ENCODE results near the gene GPN3. TPM values are rescaled to one million over a fixed set of nuclear protein-coding genes. Genes with fewer than 3 reads are reported as not detected.

The GPN3 gene
- total RNA-seq, 1 experiment from 2014 or later = 28.5 TPM

- TF ChIP-seq CTCF (conservative IDR thresholded peaks at IDR 0.05) = no peak
- TF ChIP-seq EZH2 (IDR thresholded peaks at IDR 0.05; ENCODE audit: low read depth) = no peak
- Histone ChIP-seq H3K9me2 (ENCODE audit: insufficient read depth) (no peaks in the 10 kb centered on the region), H3K27ac (peak overlapping the region; percentile 88), H3K9me3 (ENCODE audit: insufficient read depth, low read depth) (no peaks in the 10 kb centered on the region), H3F3A (ENCODE audit: insufficient read depth, low read depth) (peaks cover 8% of the 10 kb centered on the region), H3K27me3 (ENCODE audit: insufficient read depth, low read depth) (no peaks in the 10 kb centered on the region), H4K20me1 (ENCODE audit: insufficient read depth) (no peaks in the 10 kb centered on the region), H3K79me2 (ENCODE audit: low read depth) (peaks cover 43% of the 10 kb centered on the region), H3K4me1 (replicated peaks; ENCODE audit: insufficient read depth) (peaks cover 11% of the 10 kb centered on the region), H3K4me3 (peak overlapping the region; percentile 91), H3K36me3 (ENCODE audit: low read depth) (0 out of 2 replicates have a peak, but pooled peaks cover 14% of the 10 kb centered on the region), H2AFZ (peak overlapping the region; percentile 100), H3K4me2 (peak overlapping the region; percentile 86)
- intact Hi-C loops (cut with micrococcal nuclease; ENCODE audit: unreplicated experiment) = loop anchor here (1.0 kb wide), 1 partner anchor 27 kb away; no protein-coding TSS in a partner anchor
- BruUV-seq (replicated peaks) = TSS peak; percentile 91
- CTCF ChIA-PET = interaction anchor here (0.6 kb wide), 2 partner anchors 304 to 518 kb away, joined by 6 to 14 read pairs; no protein-coding TSS in a partner anchor
- POLR2A ChIA-PET (ENCODE audit: unreplicated experiment) = interaction anchor here (0.6 kb wide), 1 partner anchor 345 kb away, joined by 4 read pairs; no protein-coding TSS in a partner anchor
- DNase-seq = peak; percentile 65 to 71
Observed at GRCh38 chr12:110403976-110404682, 63.9 kb downstream of the GPN3 start.

DNA sequence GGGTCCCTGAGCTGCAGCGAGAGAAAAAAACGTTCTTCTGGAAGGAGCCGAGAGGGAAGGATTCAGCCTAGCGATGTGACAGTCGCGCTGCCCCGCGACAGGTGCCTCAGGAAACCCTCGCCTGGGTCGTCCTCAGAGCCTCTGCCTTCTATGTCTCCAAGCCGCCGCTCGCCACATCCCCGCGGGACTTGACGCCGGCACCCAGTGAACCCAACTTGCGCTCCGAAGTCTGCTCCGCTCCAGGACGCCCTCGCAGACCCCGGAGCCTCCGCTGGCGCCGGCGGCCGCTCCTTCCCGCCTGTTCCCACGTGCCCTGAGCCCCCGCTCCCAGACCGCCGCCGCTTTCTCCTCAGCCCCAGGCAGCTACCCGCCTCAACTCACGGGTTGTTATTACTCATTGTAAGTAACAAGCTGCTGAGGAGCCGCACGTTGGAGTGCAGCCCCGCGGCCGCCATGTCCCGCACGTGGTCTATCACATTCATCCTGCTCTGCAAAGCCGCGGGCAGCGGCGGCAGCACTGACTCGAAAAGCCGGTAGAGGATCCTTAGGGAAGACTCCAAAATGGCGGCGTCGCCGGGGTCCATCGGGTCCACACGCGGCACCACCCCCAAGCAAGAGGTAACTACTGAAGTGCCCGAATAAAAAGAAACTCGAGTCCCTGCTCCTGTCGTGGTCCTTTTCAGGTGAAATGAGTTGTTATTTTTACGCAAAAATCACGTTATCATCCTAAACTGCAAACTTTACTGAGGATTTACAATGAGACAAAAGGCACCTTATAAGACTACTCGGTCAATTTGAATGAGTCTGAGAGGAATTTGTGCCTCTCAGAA is 64.7 kb downstream of the GPN3 start, which contains the start of gene ANAPC7:
Gene ANAPC7 (minus strand): TSS at position 563 of the 830 bp plus-strand sequence. CDS start 81 bp downstream, at position 482.
- Histone ChIP-seq H3K9me3 (ENCODE audit: insufficient read depth, low read depth) (no peaks in the 10 kb centered on the region), H3K27ac (peak within 1 kb of the TSS; percentile 88), H3K27me3 (ENCODE audit: insufficient read depth, low read depth) (no peaks in the 10 kb centered on the region), H3K79me2 (ENCODE audit: low read depth) (peaks cover 51% of the 10 kb centered on the region), H2AFZ (peak within 1 kb of the TSS; percentile 100), H3K4me1 (replicated peaks; ENCODE audit: insufficient read depth) (peaks cover 11% of the 10 kb centered on the region), H4K20me1 (ENCODE audit: insufficient read depth) (no peaks in the 10 kb centered on the region), H3K4me2 (peak within 1 kb of the TSS; percentile 86), H3K4me3 (peak within 1 kb of the TSS; percentile 91), H3K9me2 (ENCODE audit: insufficient read depth) (no peaks in the 10 kb centered on the region), H3F3A (ENCODE audit: insufficient read depth, low read depth) (peaks cover 8% of the 10 kb centered on the region), H3K36me3 (ENCODE audit: low read depth) (peaks cover 17% of the 10 kb centered on the region; the same call in 1 of the 2 replicates)
- TF ChIP-seq EZH2 (IDR thresholded peaks at IDR 0.05; ENCODE audit: low read depth) = no peak
- 0 out of 2 replicates have a peak, but pooled peaks have one; percentile 4 for TF ChIP-seq CTCF (conservative IDR thresholded peaks at IDR 0.05)
- DNase-seq = peak; percentile 81 to 87
- intact Hi-C loops (cut with micrococcal nuclease; ENCODE audit: unreplicated experiment) = loop anchor here (1.0 kb wide), 1 partner anchor 28 kb away; no protein-coding TSS in a partner anchor
- ChIA-PET POLR2A (ENCODE audit: unreplicated experiment) (no interaction called here), CTCF (interaction anchor here (0.6 kb wide), 1 partner anchor 303 kb away, joined by 6 read pairs; no protein-coding TSS in a partner anchor)
- BruUV-seq (replicated peaks) = TSS peak; percentile 44

Other genes starting within 250 kb of the GPN3 start
- 127 and 154 TPM in 2 replicates for gene ATP2A2, start 187.0 kb downstream of the GPN3 start, total RNA-seq (2021)
- gene ANAPC7, start 64.5 kb downstream of the GPN3 start, total RNA-seq (2021) = 48.7 and 52.4 TPM in 2 replicates
- 167 and 229 TPM in 2 replicates for gene ARPC3, start 17.9 kb downstream of the GPN3 start, total RNA-seq (2021)
- 7.7 and 8.0 TPM in 2 replicates for gene FAM216A, start 588 bp upstream of the GPN3 start, total RNA-seq (2021)
- 78.3 and 114 TPM in 2 replicates for gene VPS29, start 33.9 kb upstream of the GPN3 start, total RNA-seq (2021)
- 1.6 and 2.3 TPM in 2 replicates for gene RAD9B, start 34.1 kb upstream of the GPN3 start, total RNA-seq (2021)
- gene PPTC7, start 115.1 kb upstream of the GPN3 start, total RNA-seq (2021) = 16.0 and 18.3 TPM in 2 replicates
- gene TCTN1, start 145.9 kb upstream of the GPN3 start, total RNA-seq (2021) = 58.3 and 66.8 TPM in 2 replicates
- 3.4 and 3.6 TPM in 2 replicates for gene HVCN1, start 220.9 kb upstream of the GPN3 start, total RNA-seq (2021)